NCI-H82 treated with DMSO at 0.1 percent for 48 hours (cell line): ENCODE measurements around the gene RABEP1.

Experiments
- DNase-seq: peaks from one replicate; lab custom pipeline; 2025; ENCODE audit not compliant: unreplicated experiment; lab: John Stamatoyannopoulos, UW

The RABEP1 gene

DNA sequence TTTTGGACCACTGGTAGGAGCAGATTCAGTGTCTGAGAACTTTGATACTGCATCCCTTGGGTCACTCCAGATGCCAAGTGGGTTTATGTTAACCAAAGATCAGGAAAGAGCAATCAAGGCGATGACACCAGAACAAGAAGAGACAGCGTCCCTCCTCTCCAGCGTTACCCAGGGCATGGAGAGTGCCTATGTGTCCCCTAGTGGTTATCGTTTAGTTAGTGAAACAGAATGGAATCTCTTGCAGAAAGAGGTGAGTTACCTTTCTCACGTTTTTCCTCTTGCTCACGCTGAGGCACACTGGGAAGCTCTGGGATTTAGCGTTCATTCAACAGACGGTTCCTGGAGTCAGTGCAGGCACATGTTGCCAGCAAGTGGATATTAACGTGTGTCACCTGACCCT, 79.3 kb downstream of the RABEP1 start:
- DNase-seq = no peak

DNA sequence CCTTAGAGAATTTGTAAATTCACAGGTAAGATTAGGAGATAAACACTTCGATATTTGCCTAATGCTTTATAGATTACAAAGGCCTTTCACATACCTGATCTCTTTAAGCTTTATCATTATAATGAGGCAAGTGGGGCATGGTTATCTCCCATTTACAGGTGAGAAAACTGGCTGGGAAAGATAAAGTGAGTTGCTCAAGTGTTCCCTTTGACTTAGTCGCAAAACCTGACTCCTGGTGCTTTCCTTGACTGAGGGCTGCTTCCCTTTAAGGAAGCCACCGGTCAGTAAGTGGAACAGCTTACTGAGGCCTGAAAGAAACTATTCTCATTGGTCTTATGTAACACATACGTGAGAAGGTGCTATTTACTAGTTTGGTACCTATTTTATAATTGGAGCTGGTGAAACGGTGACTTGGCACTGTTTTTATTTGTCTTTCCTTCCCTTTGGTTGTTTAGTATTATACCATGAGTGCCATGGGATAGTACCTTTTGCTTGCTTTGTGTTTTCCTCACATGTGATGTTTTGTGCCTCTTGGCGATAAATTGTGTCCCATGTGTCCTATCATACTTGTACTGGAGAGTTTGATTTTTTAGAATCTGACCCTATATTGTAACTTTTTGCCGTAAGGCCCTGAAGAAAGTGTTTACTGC, 80.2 kb downstream of the RABEP1 start:
- no peak for DNase-seq

GRCh38 chr17:5364156-5364555, 82.1 kb downstream of the RABEP1 start:
- no peak for DNase-seq

DNA sequence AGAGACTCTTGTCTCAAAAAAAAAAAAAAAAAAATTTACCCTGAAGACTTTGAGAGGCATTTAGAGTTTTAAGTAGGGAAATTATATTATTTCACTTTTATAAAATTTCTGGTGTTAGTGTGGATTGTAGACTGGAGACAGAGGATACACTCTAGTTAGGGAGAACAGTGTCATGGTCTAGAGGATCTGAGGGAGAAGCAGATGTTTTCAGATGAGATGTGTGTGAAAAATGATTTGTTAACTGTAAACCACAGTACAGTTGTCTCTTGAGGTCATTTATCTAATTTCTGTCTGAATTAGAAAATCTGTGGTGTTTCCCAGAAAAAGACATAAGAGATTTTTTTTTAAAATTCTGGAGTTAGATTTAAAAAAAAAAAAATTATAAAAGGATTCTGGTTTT, 82.6 kb downstream of the RABEP1 start:
- DNase-seq = no peak

DNA sequence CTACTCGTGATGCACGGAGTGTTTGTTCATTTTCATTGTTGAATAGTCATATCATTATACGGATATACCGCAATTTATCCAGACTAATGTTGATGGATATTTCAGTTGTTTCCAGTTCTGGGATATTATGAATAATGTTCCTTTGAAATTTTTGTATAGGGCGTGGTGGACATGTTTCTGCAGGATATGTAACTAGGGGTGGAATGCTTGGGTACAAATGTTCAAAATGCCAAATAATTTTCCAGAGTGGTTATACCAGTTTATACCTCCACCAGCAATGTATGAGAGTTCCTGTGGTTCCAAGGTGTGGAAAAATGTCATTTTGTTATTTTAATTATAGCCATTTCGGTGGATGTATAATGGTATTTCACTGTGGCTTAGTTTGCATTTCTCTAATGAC, 83.7 kb downstream of the RABEP1 start:
- no peak for DNase-seq

DNA sequence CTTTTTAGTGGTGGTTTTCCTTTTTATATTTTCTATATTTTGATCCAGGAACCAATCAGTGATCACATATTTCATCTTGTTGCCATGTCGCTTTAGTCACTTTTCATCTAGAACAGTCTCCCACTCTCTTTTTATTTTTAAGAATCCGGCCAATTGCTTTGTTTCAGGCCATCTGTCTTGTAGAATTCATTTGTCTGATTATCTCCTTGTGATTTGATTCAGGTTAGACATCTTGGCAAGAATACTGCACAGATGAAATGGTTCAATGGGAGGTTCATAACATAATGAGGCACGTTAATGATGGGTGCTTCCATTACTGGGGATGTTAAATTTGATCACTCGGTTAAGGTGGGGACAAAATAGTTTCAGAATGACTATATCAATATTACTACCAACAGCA, 88.3 kb downstream of the RABEP1 start:
- no peak for DNase-seq

GRCh38 chr17:5373112-5373511, 91.0 kb downstream of the RABEP1 start:
- DNase-seq = no peak

GRCh38 chr17:5378566-5379207, 96.6 kb downstream of the RABEP1 start:
- DNase-seq = no peak

DNA sequence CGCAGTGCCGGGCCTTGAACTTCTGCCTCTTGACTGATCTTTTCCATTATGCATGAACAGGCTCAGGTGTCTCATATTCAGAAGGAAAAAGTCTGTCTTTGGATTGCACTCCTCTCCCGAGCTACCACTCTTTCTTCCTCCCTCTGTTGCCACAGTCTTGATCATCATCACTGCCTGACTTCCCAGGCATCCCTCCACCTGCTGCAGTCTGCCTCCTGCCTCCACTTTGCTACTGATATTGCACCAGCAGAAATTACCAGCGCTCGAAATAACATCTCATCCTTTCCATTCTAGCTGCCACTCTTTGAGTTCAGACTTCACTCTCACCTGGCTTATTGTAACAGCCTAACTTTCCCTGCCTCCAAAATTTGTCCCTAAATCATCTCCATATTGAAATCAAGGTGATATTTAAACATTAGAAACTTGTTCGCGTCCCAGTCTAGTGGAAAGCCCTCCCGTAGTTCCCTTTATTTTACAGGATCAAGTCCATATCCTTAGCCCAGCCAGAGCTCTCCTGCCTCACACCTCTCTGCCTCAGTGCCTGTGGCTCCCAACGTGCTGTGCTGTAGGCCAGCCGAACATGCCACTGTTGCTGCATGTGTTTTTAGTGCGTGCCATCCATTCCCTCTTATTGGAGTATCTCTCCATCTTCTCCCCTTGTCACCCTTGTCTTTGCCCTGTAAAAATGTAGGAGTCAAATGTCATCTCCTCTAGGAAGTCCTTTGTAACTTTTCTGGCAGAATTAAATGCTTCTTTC, 97.4 kb downstream of the RABEP1 start:
- no peak for DNase-seq

DNA sequence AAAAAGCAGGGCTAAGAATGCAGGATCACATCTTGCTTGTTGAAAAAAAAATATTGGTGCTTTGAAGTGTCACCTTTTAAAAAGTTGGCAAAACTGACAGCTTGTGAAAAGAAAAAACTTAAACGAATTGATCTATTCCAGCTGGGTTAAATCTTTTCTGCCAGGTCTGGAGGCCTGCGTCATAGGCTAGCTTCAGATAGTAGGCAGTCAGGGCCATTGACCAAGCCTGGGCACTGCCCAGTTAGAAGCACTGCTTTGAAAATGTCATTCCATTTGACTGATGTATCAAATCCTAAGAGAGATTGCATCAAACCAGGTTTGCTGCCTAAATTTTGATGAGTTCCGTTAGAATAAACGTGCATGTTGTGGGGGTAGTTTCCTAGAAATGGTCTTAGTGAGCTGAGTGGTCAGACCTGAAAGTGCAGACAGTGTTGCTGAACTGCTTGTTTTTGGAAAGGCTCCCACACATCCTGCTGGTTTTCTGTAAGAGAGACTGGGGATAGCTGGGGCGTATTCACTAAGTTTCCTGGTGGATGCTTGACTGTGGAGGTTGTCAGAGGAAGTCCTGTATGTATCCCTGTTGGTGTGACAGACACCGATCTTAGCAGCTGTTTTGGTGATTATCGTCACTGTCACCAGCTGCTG, 98.5 kb downstream of the RABEP1 start:
- DNase-seq = peak; percentile 57

GRCh38 chr17:5381542-5381941, 99.5 kb downstream of the RABEP1 start:
- DNase-seq = no peak

DNA sequence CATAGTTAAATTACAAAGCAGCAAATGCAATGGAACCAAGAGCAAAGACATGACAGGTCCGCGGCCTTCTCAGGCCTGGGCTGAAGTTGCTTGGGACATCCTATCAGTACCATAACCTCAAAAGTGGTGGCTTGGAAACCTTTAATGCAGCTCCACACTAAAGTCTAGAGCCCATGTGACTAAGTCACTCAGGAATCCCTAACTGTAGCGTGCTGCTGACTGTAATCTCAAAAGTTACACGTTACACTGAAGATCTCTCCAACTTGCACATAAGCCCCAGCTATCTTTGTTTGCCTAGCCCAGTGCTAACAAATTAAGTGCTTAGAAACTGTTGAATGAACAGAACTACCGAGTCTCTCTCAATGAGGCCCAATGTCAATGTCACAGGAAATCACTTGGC, 109.6 kb downstream of the RABEP1 start:
- no peak for DNase-seq

DNA sequence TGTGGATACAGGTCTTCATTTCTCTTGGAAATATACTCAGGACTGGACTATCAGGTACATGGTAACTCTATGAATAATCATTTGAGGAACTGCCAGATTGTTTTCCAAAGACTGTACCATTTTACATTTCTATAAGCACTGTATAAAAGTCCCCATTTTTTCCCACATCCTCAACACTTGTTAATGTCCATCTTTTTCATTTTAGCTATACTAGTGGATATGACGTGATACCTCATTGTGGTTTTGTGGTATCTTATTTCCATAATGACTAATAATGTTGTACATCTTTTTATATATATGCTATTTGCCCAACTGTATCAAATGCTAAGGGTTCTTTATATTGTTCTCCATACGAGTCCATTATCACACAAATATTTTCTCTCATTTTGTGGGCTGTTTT, 114.5 kb downstream of the RABEP1 start:
- DNase-seq = no peak

GRCh38 chr17:5399767-5400166, 117.7 kb downstream of the RABEP1 start:
- DNase-seq = no peak

DNA sequence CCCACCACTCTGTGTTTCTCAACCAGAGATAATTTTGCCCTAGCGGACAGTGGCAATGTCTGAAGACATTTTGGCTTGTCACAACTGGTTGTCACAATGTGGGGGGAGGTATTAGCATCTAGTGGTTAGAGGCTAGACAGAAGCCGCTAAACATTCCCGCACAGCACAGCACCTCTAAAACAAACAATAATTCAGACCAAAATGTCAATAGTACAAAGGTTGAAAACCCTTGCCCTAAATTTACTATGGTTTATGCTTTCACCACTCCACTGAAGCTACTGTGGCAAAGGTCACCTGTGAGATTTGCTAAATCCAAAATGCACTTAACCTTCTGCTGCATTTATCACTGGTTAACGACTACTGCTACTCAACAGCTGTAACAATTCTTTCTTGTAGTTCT, 123.3 kb downstream of the RABEP1 start:
- no peak for DNase-seq

- no peak for DNase-seq
These were observed 126.1 kb downstream of the RABEP1 start for GRCh38 chr17:5408186-5408585.

DNA sequence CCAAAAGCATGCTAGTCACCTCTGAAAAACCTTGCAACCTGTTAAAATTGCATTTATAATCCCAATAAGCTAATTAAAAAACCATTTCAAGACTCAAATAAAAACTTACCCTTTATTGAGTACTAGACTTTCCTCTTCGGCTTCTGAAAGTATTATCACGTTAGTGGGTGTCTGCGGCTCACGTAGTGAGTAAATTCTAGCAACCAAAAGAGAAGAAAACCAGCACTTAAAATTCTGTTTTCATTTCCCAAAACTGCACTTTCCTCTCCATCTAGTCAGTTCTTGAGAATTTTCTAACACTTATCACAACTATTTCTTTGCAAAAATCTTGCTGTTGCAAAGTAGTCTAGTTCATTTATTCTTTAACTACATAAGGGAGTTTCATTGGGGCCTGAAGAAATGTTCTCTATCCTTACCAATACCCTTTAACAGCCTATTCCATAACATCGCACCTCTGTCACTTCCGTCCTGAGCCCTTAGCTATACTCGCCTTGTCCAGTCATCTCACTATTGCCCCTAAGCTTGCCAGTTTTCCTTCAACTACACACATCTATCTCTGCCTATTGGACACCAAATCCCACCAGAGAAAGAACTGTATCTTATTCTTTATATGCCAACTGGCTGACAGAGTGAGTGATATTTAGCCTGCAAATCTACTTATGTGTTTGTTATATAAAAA, 128.6 kb downstream of the RABEP1 start:
- no peak for DNase-seq

GRCh38 chr17:5413682-5414081, 131.6 kb downstream of the RABEP1 start:
- DNase-seq = no peak

GRCh38 chr17:5416901-5417300, 134.8 kb downstream of the RABEP1 start:
- no peak for DNase-seq

DNA sequence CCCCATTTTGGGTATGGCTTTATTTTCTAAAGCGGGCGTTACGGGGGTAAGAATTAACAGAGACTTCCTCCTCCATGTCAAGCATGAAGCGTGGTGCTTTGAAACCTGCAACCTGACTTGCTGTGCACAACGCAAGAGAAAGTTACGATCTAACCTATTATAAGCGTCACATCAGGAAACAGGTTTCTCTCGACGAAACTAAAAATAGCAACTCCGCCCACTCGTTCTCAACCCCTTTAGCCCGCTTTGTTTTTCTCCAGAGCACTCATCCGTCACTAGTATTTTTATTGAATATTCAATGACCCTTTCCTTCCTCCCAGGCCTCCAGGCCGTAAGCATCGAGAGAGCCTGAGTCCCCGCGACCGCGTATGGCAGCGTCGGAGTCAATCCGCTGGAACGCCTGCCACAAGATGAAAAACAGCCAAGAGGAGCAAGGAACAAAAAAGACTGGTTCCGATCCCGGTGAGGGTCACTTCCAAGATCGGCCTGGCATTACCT, 136.8 kb downstream of the RABEP1 start:
- no peak for DNase-seq

GRCh38 chr17:5419356-5419958, 137.4 kb downstream of the RABEP1 start, which contains the start of gene NUP88:
Gene NUP88, minus strand, starts transcription at chr17:5419662. Its CDS starts 12 bp downstream, at chr17:5419650.
- DNase-seq = peak; percentile 99
